Activated naive CD8-positive, alpha-beta T cell treated with anti-CD3 and anti-CD28 coated beads for 36 hours (primary cell): ENCODE results near the gene UTP14A. TPM values are rescaled to one million over a fixed set of nuclear protein-coding genes. Genes with fewer than 3 reads are reported as not detected.

Experiments
- DNase-seq: peaks from one replicate; pipeline ENCODE4 v3.0.0; 2021
- H3K27ac Mint-ChIP-seq: one replicate; pipeline ENCODE4 v1.8.0; 2022; ENCODE audit warnings: mild to moderate bottlenecking, moderate library complexity, mixed read lengths
- H3K27me3 Mint-ChIP-seq: one replicate; pipeline ENCODE4 v1.8.0; 2022; ENCODE audit warnings: mild to moderate bottlenecking, mixed read lengths
- H3K36me3 Mint-ChIP-seq: one replicate; pipeline ENCODE4 v1.8.0; 2021; ENCODE audit warnings: mild to moderate bottlenecking, mixed read lengths
- H3K4me1 Mint-ChIP-seq: one replicate; pipeline ENCODE4 v1.8.0; 2021; ENCODE audit warnings: mixed read lengths
- H3K4me3 Mint-ChIP-seq: one replicate; pipeline ENCODE4 v1.8.0; 2022; ENCODE audit warnings: mild to moderate bottlenecking, moderate library complexity, mixed read lengths
- H3K9me3 Mint-ChIP-seq: one replicate; pipeline ENCODE4 v1.8.0; 2022; ENCODE audit warnings: mixed read lengths
- total RNA-seq, 2 experiments: library from RNA; stranded (reverse); gene quantifications; one replicate each; pipeline ENCODE4 v1.2.3, GENCODE V29; 2021

UTP14A gene
- total RNA-seq, 2 experiments from 2014 or later: 67.6 to 68.6 TPM

- no peaks in the 10 kb centered on the region for H3K27me3 Mint-ChIP-seq
- no peak overlapping the region for H3K27ac Mint-ChIP-seq
- no peak overlapping the region for H3K4me3 Mint-ChIP-seq
- peaks cover 9% of the 10 kb centered on the region for H3K4me1 Mint-ChIP-seq
- no peak for DNase-seq
- H3K9me3 Mint-ChIP-seq: no peaks in the 10 kb centered on the region
- H3K36me3 Mint-ChIP-seq: no peaks in the 10 kb centered on the region
Measured at GRCh38 chrX:129959493-129959832, 53.5 kb downstream of the UTP14A start.

DNA sequence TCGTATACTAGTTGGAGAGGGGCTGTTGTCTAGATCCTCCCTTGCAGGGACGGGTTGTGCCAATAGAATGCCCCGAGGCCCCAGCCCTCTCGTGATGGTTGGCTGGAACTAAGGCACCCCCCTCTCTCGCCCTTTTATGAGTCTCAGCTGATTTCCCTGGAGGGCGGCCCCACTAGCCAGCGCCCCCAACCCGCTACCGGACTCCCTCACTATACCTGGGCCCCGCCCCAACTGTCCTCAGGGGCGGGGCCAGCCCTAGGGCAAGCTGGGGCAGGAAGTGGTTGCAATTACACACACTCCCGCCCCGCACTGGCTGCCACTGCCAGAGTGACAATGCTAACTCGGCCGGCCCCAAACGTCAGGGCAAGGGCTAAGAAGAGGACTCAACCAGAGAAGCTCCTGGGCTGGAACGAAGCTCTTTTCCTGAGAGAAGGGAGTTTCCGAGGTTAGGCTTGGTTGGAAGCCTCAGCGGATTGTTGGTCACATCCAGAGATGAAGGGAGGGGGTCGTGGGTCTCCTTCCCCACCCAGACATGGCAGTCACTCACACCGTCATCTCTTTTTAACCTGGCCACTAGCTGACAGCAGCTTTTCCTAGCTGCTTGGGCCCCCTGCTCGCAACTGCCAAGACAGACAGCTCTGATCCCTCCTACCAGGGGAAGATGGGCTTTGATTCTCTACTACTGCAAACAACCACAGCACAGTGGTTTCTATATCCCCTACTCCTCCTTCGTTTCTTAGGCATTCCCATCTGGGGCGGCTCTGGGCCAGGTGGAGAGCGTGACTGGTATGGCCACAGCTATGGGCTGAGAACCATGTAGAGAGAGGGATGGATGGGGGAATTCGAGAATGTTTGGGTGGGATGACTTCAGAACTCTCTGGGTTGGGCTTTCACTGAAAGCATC lies 55.5 kb downstream of the UTP14A start:
- Mint-ChIP-seq H3K9me3 (no peaks in the 10 kb centered on the region), H3K27ac (peak overlapping the region; percentile 81), H3K4me1 (peaks cover 9% of the 10 kb centered on the region), H3K4me3 (peak overlapping the region; percentile 71), H3K36me3 (no peaks in the 10 kb centered on the region), H3K27me3 (no peaks in the 10 kb centered on the region)
- peak; percentile 74 for DNase-seq

DNA sequence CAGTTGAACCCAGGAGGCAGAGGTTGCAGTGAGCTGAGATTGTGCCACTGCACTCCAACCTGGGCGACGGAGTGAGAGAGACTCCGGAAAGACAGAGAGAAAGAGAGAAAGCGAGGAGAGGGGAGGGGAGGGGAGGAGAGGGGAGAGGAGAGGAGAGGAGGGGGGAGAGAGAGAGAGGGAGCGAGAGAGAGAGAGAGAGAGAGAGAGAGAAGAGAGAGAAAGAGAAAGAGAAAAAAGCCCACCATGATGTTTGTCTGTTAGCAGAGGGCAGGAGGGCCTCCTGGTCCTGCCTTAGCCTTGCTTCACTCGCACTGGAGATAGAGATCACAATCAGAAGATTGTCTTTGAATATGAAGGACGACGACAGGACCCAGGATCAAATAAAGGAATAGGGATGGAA lies 57.8 kb downstream of the UTP14A start:
- Mint-ChIP-seq H3K27me3 (no peaks in the 10 kb centered on the region), H3K4me1 (peaks cover 6% of the 10 kb centered on the region), H3K36me3 (no peaks in the 10 kb centered on the region), H3K27ac (no peak overlapping the region), H3K4me3 (no peak overlapping the region), H3K9me3 (no peaks in the 10 kb centered on the region)
- DNase-seq: no peak

DNA sequence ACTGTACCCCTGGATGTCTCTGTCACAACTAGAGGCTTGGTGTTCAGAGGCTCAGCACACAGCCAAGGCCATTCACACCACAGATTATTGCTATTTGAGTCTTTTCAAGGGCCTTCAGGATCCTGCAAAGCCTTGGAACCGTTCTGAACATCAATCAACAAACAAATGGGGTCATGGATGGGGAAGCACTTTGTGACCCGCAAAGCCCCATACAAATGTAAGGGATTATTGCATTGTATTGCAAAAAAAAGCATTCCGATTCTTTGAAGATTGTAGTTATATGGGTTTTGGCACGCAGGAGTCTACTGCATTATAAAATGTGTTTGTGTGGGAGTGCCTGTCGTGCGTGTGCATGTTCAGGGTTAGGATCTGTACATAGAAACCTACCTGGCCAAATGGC lies 59.2 kb downstream of the UTP14A start:
- Mint-ChIP-seq H3K9me3 (no peaks in the 10 kb centered on the region), H3K4me3 (no peak overlapping the region), H3K4me1 (peaks cover 6% of the 10 kb centered on the region), H3K27ac (no peak overlapping the region), H3K27me3 (no peaks in the 10 kb centered on the region), H3K36me3 (no peaks in the 10 kb centered on the region)
- no peak for DNase-seq

GRCh38 chrX:129968968-129969367 lies 63.0 kb downstream of the UTP14A start:
- H3K9me3 Mint-ChIP-seq: no peaks in the 10 kb centered on the region
- H3K27ac Mint-ChIP-seq: no peak overlapping the region
- no peaks in the 10 kb centered on the region for H3K36me3 Mint-ChIP-seq
- DNase-seq: no peak
- no peaks in the 10 kb centered on the region for H3K4me1 Mint-ChIP-seq
- H3K4me3 Mint-ChIP-seq: no peak overlapping the region
- H3K27me3 Mint-ChIP-seq: no peaks in the 10 kb centered on the region

DNA sequence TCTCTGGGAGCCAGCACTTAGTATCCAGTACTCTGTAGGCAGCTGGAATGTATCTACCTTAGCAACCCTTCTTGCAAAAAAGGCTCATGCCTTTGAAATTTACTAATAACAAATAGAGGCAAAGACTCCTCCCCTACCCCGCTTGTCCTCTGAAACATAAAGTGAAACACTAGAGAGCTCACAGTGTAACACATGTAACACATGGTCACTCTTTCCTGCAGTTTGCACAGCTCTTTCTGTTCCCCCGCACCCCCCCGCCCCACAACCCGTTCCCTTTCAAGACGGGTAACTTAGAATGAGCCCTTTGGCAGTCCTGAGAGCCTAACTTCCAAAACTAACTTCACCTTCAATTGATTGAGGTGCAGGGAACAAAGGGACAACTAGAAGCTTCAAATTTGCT lies 70.5 kb downstream of the UTP14A start:
- H3K27ac Mint-ChIP-seq: no peak overlapping the region
- H3K9me3 Mint-ChIP-seq: no peaks in the 10 kb centered on the region
- DNase-seq: no peak
- H3K4me3 Mint-ChIP-seq: no peak overlapping the region
- H3K27me3 Mint-ChIP-seq: no peaks in the 10 kb centered on the region
- H3K36me3 Mint-ChIP-seq: no peaks in the 10 kb centered on the region
- peaks cover 5% of the 10 kb centered on the region for H3K4me1 Mint-ChIP-seq

Other genes with a start within 250 kb of the UTP14A start
- gene XPNPEP2, start 167.2 kb upstream of the UTP14A start, total RNA-seq: under 1 TPM; 0.12 to 0.32 TPM
- gene SASH3, start 126.2 kb upstream of the UTP14A start, total RNA-seq: 100 to 1,000 TPM; 121 to 123 TPM
- gene ZDHHC9, start 62.3 kb upstream of the UTP14A start, total RNA-seq: 10 to 100 TPM; 10.9 to 12.8 TPM
- gene BCORL1, start 76.5 kb downstream of the UTP14A start, total RNA-seq: 1 to 10 TPM; 6.8 to 7.3 TPM
- gene ELF4, start 204.3 kb downstream of the UTP14A start, total RNA-seq: 10 to 100 TPM; 17.3 to 17.6 TPM